HS-5 (cell line): ENCODE measurements around the gene SEMA4D.

ENCODE experiments used
- DNase-seq: peaks from one replicate; pipeline ENCODE4 v3.0.0-alpha.2; 2012; ENCODE audit warnings: low read depth

The SEMA4D gene

DNA sequence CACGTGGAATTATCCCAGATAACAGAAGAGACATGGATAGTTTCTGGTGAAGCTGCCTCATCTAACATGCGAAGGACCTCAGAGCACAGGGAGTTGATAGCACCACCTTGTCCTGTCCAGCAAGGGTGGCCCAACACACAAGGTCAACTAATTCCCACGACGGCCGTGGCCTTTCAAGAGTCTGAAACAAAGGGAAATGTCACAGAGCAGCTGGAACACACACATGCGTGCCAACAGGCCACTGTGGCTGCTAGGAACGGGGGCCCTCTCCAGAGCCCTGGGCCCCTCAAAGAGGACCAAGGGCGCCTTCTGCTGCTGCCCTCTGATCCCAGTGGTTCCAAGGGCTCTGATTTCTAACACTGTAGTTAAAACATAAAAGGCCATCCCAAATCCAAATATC, 128.9 kb downstream of the SEMA4D start:
- DNase-seq = no peak

DNA sequence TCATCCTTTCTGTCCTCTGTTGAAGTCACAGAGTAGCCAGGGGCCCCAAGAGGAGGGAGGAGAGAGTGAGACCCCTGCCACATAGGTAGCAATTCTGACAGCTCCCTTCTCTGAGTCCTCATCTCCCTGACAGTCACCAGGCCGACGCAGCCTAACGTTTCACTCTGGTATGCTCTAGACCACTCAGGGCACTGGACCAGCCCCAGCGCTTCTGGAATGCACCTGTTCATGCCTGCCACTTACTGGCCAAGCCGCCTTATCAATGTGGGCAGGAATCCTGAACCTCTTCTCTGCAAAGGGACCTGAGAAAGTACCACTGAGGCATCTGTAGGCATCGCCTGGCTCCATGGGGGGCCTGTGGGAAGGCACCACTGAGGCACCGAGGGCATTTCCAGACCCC, 129.4 kb downstream of the SEMA4D start:
- no peak for DNase-seq

DNA sequence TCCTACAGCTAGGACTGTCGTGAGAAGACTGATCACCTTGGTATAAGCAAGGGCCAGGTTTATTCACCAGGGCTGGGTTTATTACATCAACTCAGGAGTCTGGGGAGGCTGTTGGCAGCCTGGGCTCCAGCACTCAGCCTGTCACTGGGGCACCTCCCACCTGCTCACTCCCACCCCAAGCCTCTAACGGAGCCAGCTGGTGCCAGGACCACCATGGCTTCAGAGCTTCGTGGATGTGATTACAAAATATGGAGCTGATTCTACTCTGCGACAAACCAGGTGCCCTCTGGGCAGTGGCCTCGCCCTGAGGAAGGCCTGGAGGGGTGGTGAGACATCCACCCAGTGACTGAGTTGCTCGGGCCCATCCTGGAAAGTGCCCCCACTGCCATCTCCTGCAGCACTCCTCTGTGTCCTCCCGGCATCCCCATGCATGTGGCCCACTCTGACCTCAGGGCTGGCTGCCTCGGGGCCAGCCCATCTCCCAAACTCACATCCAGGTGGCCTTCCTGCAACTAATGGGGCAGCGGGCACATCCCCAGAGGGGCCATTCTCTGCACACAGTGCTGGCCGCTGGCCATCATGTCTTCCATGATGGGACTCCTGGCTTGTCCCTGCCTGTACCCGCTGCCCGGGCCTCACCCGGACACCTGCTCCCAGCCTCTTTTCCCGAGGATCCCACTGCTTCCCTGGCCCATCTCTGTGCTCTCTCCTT, 130.0 kb downstream of the SEMA4D start:
- no peak for DNase-seq

DNA sequence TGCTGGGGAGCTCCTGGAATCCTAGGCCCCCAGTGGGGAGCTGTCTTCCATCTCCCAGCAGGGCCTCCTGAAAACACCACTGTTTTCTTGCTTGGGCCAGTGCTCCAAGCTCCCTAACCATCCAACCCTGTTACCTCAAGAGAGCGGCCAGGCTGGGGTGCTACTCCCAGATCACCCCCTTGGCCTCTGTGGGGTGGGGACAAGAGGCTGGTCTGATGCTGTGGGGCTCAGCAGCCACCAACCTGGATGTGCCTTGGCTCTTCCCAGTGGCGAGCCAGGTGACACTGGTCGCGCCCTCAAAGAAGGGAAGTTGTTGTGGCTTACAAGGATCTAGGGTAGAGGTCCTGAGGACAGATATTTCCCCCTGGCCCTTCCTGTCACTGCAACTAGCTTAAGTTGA, 130.6 kb downstream of the SEMA4D start:
- no peak for DNase-seq

DNA sequence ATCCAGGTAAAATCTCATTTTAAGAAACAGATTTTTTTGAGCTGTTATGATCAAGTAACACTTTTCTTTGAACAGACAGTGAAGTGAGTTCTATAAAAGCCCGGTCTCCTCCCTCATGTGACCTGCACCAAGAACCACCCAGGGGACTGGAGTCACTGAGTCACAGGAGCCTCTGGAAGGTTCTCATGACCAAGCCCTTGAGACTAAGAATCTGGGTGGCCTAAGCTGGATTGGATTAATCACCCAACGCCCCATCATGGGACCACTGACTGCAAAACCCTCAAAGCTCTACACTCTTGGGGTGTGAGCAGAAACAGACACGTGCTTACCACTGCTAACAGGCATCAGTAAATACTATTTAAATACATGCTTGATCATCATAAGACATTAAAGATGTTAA, 131.2 kb downstream of the SEMA4D start:
- DNase-seq = no peak

DNA sequence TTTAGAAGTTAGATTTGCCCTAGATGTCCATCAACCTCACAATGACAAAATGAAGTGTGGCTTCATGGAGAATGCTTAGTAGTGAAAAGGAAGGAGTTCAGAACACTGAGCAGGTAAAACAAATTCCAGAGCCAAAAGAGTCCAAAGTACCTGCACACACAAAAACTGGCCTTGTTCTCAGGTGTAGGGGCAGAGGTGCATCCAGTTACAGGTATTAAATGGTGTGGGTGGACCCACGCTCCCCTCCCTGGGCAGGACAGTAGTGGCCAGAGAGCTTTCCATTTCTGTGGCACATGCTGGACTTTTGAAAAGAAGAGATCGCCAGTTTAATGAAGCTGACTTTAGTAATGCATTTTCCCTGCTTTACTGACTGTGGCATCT, 132.4 kb downstream of the SEMA4D start:
- DNase-seq = no peak

DNA sequence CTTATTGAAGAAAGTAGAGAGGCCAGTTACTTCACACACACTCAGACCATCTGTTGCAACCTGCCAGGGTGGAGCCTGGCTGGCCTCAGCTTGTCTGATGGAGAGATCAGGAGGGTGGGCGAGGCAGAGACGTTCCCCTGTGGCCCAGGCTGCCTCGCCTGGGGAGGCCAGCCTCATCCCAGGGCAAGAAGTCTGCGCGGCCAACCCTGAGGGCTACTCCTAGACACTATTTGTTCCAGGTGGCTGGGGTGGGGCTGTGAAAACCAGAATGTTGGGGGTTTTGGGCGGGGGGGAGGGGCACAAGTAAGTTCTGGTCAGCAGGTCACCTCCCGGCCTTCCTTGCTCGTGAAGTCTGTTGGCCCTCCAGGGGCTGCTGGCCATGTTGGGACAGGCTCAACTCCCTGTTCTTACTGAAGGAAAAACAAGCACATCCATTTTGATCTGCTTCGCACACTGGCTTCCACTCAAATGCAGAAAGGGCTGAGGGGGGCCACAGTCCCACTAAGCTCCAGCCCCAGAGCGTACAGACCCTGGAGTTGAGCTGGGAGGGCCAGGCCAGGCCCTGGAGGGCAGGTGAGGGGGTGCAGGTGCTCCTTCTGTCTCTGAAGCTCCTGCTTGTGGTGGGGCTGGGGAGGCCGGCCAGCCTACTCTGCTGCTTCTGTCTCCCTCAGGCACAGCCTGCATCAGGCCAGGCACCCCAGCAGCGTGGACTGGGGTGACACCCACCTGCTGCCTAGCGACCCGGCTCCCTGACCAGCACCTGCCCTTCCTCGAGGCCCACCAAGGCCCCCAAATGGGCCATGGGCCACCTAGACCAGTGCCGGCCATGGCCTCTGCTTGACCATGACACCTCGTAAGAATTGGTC, 133.0 kb downstream of the SEMA4D start:
- no peak for DNase-seq

DNA sequence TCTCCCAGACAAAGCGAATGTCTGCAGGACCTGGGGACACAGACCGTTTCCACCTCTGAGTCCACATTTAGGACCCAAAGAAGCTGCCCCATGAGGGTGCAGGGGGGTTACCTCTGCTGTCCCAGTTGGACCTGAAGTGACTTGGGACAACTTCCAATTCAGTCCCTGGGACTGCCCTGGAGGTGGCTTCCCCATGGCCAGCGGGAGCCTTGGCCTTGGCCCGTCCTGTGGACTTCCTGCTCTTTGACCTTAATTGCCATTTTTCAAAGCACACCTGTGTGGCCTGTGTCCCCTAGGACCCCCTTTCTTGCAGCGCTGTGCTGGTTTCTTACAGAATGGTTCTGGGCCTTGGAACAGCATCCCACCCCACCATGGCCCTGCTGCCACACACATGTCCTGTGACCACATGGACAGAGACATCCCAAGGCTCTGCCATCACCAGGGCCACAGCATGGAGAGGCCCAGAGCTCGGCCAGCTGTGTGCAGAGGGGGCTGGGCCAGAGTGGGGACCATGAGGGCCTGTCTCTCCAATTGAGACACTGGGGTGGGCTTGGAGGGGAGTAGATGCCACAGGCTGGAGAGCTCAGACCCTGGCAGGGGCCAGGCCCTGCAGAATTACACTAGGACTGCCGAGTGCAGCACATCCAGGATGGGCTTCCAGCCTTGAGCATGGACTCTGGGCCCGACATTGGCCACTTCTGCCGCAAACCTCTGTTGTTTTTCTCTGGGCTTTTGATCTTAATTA, 133.8 kb downstream of the SEMA4D start:
- DNase-seq = no peak

DNA sequence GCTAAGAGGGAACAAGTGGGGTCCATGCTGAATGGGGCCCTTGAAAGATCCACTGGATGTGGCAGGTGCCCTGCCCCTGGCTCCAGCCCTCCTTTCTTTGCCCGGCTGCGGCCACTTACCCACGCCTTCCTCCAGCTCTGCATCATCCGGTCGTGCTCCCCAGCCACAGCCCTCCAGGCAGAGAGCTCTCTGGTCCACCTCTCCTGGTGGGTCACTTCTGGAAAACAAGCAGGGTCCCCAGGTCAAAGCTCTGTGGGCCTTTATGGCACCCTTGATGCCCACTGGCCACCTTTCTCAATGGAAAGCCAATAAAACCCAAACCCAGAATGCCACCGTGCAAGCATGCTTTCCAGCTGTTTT, 134.6 kb downstream of the SEMA4D start:
- no peak for DNase-seq

DNA sequence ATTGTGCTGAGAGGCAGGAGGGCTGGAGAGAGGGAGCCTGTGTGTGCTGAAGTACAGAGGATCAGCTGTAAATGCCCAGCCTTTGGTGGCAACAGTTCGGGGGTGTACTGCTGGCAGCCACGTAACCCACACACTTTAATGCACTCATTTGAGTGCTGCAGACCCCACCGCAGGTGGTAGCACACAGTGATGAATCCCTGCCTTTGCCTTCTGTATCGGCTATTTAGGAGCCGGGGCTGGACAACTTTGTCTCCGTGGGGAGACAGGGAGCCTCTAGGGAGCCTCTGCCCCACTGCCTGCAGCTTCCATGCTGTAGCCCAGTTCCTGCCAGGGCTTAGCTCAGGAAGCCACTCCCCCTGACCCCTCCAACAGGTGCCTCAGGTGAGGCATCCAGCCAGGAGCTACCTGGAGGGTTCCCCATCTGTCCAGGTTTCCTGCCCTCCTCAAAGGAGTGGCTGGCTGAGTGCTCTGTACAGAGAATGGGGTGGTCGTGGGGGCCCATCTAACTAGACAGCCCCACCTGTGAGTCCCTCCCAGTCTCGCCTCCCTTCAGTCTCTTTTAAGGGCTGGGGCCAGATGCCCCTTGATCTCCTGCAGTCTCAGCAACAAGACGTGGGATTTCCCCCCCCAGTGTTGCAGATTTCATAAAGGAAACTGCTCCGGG, 135.1 kb downstream of the SEMA4D start:
- DNase-seq = no peak

DNA sequence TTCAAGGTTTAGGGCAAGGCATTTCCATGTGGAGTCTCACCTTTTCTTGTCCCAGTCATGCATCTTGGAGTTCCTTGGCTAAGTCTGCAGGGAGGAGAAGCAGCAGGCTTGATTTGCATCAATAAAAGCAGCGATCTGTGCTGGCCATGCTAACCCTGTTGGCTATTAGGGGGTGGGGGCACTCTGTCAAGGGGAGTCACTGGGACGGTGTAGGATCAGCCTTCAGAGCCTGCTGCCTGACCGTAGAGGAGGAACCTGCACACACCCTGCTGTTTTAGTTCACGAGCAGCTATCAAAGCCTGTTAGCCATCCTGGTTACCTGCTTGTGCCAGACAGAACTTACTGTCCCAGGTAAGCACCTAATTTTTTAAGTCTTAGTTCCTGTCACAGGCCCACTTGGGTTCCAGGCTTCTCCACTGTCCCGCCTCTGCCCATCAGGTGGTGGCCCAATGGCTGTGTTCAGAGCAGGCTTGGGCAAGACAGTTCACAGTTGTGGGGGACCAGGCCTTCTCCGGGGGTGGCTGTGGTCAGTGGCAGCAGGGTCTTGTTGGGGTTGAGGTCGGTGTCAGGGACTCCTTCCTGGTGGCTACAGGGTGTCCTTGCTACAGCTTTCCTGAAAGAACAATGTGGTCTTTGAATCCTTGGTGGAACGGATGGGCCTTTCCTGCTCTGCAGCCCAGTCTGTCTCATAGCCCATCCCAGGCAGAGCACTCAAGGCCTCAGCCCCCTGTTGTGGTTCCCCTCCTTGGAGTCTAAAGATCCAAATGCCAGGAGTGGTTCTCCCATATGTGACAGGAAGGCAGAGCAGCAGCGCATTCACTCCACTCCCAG, 135.9 kb downstream of the SEMA4D start:
- no peak for DNase-seq

DNA sequence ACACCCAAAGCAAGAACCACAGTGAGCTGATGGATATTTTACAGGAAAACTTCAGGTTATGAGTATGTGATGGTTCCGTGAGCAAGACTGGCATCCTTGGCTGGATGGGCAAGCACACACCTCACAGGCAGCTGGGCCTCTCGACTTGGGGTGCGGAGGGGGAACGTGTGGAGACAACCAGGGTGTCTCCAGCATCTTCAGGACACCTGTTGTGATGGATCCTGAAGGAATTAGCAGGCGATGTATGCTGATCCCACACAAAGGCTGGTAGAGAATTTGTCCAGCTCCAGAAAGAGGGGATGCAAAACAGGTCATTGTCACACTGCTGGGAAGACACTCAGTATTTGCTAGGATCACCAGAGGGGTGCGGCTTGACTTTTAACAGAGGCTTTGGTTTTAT, 136.9 kb downstream of the SEMA4D start:
- DNase-seq = no peak

DNA sequence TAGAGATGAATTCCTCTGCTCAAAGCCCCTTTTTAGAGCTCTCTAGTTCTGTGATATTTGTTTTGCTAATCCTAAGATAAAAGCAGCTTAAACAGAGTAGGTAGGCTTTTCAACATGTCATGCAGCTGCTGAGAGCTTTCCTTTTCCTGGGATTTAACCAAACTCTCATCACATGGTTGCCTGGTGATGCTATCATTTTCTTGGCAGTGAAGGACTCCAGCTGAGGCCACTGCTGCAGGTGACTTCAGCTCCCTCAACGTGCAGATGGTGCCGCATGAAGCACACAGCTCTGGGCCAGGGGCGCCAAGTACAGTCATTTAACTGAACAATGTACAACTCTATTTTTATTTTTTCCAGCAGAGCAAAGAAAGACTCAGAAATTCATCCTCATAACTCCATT, 137.4 kb downstream of the SEMA4D start:
- no peak for DNase-seq

DNA sequence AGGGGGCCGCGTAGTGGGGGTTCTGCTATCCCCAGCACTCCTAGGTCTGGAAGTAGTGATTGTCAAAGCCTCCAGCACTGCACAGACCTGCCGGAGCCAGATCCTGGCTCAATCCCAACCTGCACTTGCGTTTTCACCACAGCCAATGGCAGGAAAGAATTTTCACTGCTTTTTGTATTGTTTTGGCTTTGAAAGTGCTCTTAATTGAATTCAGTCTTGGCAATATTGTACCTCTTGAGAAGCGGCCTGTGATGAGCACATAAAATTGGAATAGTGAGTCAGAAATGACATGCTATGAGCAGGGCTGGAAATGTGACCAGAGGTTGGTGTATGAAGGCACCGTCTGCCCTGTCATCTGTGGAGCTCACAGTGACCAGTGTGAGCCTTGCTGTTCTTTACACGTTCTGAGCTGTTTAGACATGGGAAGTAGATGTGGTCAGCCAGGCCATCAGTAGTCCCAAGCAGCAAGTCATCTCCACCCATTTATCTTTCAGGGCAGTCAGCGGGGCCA, 138.1 kb downstream of the SEMA4D start:
- no peak for DNase-seq

DNA sequence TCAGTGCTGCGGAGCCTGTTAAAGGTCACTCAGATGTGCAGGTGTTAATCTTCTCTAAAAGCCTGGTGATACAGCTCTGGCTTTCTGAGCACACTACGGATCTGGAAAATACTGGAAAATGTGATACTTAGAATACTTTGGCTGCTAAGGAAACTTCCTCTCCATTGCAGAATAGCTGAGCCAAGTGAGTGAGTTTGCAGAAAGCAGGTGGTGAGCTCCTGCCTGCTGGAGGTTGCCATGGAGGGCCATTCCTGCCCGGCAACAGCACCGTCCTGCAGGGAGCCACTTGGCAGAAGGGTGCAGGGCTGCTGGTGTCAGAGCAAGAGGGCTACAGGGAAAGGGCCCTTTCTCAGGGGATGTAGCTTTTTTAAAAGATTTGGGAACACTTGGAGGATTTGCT, 138.9 kb downstream of the SEMA4D start:
- no peak for DNase-seq

DNA sequence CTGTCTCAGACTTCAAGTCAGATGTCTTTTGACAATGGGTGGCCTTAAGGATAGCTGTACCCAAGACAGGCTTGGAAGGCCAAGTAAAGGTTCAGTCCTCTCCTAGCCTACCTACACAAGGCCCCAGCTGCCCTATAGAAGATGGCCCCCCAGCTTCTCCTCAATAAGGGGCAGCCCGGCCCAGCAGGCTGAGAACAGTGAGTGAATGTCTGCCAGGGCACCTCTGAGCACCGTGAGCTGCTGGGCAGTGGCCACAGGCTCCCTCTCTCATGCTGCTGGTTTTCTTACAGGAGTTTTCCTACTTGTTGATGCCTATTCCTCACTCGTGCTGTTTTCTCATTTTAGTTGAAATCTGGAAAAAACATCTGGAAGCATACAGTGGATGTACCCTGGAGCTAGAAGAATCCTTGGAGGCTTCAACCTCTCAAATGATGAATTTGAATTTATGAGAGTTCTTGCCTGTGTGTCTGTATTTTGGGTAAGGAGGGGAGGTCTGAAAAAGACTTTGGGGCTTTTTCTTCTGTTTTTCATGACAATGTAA, 139.5 kb downstream of the SEMA4D start:
- no peak for DNase-seq

DNA sequence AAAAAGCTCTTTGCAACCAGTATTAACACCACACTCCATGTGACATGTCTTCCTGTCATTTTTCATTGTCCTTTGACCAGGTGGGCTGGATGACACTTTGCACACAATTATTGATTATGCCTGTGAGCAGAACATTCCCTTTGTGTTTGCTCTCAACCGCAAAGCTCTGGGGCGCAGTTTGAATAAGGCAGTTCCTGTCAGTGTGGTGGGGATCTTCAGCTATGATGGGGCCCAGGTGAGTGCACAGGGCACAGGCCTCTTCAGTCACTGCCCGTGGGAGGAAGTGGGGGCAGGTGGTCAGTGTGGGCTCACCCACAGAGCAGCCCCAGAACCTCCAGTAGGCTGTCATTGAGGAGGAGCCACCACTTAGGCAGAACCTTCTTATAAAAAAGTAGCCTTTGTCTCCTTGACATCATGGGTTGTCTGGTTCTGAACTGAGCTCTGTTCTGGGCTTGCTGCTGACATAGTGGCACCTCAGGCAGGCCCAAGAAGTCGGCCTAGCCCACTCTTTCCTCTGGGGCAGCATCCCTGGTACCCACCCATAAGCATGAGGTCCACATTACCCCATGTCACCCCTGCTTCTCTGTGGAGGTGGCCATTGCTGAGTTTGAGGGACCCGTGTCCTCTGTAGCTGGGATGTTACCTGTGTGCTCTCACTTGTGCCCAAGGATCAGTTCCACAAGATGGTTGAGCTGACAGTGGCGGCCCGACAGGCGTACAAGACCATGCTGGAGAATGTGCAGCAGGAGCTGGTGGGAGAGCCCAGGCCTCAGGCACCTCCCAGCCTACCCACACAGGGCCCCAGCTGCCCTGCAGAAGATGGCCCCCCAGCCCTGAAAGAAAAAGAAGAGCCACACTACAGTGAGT, 140.3 kb downstream of the SEMA4D start:
- DNase-seq = no peak

DNA sequence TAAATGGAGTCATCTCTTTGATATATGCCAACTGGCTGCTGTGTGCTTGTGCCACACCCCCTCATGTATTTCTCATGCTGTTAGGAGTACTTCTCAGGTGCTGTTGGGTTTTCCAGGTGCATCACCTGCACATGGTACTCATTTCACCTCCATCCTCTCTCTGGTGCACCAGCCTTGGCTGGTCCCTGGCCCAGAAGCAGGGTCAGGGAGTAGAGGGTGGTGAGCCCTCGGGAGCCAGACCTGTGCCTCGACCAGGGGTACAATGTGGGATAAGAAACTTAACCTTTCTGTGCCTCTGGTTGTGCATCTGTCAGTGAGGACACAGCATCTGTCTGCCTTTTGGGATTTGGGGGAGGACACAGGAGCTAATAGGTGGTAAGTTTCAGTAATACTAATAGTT, 141.1 kb downstream of the SEMA4D start:
- no peak for DNase-seq

DNA sequence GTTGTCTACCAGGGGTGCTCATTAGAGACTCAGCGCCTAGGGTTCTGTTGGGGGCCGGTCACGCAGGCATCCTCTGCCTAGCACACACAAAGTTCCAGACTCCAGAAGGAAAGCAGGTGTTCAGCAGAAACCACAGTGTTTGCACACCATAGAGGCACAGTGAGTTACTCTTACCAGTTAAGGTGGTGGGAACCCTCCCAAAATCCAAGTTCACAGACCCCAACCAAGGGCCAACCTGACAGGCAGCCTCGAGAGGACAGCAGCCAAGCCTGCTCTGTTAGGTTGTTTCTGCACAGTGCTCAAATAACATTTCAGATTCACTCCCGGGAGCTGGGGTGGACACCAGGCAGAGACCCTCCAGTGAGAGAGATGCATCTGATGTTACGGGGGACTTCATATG, 143.4 kb downstream of the SEMA4D start:
- DNase-seq = no peak

DNA sequence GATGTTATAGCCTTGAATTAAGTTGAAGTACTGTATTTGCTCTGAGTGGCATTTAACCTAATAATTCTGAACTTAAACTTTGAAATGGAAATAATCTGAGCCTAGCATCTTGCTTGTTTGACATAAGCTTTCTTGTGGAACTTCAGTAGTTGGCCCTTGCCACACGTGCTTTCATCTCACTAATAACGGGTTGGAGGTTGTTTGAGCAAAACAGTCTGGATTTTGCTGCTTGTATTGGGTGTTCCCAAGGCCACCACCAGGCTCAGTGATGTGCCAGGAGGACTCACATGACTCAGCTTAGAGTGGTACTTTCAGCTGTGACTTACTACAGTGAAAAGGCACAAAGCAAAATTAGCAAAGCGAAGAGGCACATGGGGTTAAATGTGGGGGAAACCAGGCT, 143.9 kb downstream of the SEMA4D start:
- DNase-seq = no peak
